GM18867 (cell line): ENCODE measurements around the gene ITSN2.
"Not testable (repeated sequence)": the region's sequence is repeated elsewhere in the genome, so short reads cannot be mapped to it uniquely, and the experiment has no call there.

Experiments
- ATAC-seq: cut with Tn5 transposase; IDR thresholded peaks from one replicate; pipeline ENCODE4 v1.9.1; 2021; ENCODE audit warnings: mild to moderate bottlenecking, moderate library complexity; ENCODE audit not compliant: unreplicated experiment

The ITSN2 gene

DNA sequence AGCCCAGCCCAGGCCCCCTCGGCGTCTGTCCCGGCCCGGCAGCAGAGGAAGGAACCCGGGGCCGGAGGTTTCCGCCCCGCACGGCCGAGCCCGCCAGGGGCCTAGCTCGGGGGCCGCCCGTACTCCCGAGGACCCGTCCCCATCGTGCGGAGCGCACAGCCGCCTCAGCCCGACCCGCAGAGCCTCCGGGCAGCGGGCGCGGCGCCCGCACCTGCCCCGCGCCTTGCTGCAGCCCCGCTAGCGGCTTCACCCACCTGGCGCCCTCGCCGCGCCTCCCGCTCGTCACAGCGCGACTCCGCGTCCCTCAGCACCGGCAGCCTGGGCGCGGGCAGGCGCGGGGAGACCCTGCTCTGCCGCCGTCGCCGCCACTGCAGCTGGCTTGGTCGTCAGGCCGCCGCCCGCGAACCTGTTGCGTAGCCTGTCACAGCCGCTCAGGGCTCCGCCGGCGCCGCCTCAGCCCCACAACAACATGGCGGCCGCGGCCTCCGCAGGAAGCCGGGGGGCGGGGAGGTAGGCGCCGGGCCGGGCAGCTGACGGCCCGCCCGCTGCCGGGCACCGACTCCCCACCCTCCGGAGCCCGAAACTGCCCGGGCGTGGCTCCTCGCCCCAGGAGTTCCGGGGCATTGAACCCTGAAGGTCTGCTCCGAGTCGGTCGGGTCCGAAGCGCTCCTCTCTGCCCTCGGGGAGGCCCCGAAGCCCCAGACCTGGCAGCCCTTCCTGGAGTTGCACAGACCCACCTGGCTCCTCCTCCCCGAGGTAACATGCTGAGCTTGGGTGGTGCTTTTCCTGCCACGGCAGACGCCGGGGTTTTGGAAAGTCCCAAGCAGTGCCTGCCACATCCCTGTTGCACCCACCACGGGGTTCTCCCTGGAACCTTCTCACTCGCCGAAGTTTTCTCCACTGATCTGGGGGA is at the start of gene ITSN2:
TSS of gene ITSN2 (minus strand) at position 487 of the 913 bp plus-strand sequence. CDS start 32,454 bp downstream, outside the sequence.
- ATAC-seq = peak; percentile 79

DNA sequence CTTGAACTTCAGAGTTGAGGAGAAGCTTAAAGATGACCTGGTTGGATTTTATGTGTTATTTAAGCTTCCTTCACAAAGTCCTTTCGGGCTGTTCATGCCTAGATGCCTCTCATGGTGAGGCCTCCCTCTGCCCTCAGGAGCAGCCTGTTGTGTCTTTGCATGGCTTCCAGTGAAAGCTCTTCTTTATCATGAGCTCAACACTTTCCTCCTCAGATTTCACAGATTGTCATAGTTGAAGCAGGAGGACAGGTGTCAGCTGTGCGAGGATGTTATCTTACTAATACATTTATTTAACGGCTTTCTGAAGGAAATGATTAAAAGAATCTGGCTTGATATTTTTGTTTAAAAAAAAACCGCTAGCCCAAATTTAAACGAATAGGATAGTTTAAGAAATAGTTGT is 48.8 kb upstream of the ITSN2 start:
- ATAC-seq = no peak

DNA sequence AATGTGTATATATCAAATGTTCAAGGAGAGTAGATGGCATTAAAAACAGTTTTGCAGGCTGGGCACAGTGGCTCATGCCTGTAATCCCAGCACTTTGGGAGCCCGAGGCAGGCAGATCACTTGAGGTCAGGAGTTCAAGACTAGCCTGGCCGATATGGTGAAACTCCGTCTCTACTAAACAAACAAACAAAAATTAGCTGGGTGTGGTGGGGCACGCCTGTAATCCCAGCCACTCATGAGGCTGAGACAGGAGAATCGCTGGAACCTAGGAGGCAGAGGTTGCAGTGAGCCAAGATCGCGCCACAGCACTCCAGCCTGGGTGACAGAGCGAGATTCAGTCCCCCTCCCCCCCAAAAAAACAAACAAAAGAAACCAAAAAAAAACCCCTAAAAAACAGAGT is 48.4 kb upstream of the ITSN2 start:
- ATAC-seq = not testable (repeated sequence)

DNA sequence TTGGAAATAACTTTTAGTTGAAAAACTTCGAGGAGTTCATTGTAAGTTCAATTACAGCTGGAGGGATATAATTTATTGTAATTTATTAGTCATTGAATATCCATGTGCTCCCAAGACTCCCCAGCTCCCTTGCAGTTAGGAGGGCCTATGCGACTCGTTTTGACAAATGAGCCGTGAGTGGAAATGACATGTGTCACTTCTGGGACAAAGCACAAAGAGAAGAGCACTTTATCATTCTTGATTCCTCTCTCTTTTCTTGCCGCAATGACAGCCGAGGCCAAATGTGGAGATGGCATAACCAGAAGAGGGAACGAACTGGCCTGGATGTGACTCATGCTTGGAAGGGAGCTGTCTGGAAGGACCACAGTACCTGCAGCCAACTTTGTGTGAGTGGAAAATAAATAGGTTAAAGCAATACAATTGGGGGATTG is 44.2 kb upstream of the ITSN2 start:
- ATAC-seq = no peak

DNA sequence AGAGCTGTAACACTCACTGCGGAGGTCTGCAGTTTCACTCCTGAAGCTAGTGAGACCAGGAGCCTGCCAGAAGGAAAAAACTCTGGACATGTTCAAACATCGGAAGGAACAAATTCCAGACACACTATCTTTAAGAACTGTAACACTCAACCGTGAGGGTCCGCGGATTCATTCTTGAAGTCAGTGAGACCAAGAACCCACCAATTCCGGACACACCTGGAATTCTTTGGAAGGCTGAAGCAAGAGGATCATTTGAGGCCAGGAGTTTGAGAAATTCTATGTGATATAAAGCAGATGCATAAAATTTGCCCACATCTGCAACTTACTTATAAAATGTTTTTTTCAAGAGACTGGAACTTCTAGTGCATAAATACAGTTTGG is 43.5 kb upstream of the ITSN2 start:
- ATAC-seq = no peak

DNA sequence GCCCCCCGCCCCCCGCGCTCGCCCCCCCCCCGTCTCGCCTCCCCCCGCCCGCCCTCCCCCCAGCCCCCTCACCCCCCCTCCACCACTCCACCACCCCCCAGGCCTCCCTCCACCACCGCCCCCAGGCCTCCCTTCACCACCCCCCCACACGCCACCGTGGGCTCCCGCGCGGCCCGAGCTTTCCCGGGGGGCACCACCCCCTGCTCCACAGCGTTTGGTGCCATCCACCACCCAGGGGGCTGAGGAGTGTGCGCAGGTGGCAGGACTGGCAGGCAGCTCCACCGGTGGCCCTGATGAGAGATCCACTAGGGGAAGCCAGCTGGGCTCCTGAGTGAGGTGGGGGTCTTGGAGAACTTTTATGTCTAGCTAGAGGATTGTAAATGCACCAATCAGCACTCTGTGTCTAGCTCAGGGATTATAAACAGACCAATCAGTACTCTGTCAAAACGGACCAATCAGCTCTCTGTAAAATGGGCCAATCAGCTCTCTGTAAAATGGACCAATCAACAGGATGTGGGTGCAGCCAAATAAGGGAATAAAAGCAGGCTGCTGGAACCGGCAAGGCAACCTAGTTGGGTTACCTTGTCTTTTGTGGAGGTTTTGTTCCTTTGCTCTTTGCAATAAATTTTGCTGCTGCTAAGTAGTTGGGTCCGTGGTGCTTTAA is 43.0 kb upstream of the ITSN2 start:
- ATAC-seq = no peak

DNA sequence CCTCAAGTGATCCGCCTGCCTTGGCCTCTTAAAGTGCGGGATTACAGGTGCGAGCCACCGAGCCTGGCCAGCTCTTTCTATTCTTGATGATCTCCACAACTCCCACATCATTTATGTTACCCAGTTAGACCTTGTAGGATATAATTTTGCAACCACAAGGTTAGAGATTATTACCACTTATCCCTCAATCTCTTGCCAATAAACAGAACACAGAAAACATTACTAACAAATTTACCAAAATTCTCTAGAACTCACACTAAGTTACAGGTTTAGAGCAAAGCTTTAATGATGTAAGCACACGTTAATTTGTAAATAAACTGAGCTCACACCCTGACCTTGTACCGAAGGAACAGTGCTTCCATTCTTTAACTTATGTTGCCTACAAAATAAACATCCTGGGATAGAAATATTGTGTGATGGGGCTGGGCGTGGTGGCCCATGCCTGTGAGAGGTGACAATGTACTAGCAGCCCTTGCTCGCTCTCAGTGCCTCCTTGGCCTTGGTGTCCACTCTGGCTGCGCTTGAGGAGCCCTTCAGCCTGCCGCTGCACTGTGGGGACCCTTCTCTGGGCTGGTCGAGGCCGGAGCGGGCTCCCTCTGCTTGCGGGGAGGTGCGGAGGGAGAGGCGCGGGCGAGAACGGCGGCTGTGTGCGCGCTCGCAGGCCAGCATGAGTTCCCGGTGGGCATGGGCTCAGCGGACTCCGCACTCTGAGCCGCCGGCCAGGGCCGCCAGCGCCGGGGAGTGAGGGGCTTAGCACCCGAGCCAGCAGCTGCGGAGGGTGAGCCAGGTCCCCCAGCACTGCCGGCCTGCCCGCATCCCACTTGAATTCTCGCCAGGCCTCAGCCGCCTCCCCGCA is 42.1 kb upstream of the ITSN2 start:
- ATAC-seq = no peak

DNA sequence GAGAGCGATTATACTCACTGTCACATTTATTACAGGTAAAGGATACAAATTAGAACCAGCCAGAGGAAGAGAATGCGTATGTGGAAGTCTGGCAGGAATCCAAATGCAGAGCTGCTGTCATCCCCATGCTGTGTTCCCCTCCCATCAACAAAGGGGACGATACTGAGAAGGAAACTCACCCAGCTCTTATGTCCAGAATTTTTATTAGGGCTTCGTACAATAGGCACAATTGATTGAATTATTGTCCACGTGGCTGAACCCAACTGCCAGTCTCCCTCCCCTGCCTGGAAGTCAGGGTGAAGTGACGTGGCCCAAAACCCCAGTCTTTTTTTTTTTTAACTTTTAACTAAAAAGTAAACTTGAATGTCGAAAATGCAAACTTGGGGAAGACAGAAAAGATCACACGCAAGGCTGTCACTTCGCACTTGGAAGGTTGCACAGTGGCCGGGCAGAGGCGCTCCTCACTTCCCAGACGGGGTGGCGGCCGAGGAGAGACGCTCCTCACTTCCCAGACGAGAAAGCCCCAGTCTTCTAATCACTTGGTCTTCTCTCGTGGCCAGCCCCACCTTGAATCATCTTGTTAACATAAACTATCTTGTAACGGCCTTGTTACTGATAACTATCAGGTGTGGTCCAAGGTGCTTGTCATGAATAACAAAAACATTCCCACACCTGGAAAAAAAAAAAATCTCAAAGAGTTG is 40.0 kb upstream of the ITSN2 start:
- no peak for ATAC-seq

DNA sequence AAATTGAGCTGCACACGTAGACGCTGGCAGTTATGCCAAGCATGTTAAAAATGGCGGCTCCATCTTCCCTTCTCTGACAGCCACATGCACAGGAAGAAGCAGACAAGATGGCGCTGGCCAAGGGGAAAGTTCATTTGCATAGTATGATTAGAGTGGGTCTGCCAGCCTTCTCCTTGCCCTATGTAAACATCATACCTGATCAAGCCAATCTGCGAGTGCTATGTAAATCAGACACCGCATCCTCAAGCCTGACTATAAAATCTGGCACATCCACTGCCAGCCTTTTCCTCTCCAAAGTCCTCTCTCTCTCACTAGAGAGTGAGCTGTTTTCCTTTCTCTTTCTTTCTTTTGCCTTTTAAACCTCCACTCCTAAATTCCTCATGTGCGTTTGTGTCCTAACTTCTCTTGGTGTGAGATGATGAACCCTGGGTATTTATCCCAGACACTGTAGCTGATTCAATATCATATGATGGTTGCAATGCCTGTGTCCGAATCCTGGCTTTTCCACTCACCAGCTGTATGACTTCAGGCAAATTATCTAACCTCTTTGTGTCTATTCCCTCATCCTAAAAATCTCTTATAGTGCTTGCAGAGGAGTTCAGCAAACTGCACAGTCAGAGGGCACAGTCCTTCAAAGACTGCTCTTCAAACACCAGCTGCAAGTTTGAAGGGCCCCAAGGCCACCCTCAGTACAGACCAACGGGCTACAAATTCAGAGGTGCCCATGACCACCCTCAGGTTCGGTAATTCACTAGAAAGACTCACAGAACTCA is 39.3 kb upstream of the ITSN2 start:
- ATAC-seq = no peak

DNA sequence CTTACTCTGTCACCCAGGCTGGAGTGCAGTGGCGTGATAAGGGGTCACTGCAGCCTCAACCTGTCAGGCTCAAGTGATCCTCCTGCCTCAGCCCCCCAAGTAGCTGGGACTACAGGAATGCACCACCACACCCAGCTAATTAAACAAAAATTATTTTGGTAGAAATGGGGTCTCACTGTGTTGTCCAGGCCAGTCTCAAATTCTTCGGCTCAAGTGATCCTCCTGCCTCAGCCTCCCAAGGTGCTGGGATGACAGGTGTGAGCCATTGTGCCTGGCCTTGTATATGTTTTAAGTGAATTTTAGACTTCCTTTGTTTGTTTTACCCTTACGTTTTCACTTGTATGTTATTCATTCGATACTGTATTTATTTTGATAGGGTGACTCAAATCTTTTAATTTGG is 34.7 kb upstream of the ITSN2 start:
- no peak for ATAC-seq

DNA sequence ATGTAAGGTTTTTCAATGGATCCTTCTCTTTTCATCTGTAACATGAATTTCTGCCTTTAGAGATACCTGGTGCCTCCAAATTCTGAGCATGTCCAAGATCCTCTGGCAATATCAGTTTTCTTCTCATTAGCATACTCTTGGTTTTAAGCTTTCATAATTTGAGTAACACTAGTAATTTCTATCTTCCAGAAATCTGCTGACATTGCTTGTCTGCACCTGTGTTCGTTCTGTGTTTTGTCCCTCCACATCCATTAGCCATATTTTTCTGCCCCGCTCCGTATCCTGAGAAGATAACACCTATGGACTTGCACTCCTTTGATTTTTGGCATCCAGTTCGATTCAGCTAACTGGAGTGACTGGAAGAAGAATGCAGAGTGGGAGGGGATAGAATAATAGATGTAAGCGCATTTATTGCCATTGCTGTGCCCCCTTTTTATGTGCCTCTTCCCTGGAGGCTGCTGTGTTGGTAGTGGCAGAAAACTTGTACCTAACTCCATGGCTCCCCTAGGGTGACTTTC is 32.3 kb upstream of the ITSN2 start:
- ATAC-seq = no peak

DNA sequence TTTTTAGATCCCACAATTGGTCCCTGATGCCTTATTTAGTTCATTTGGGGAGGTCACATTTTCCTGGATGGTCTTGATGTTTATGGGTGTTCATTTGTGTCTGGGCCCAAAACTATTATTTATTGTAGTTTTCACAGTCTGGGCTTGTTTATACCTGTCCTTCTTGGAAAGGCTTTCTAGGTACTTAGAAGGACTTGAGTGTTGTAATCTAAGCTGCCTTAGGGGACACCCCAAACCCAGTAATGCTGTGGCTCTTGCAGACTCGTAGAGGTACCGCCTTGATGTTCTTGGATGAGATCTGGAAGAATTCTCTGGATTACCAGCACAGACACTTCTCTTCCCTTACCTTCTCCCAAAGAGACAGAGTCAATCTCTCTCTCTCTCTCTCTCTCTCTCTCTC is 25.0 kb upstream of the ITSN2 start:
- ATAC-seq = no peak

DNA sequence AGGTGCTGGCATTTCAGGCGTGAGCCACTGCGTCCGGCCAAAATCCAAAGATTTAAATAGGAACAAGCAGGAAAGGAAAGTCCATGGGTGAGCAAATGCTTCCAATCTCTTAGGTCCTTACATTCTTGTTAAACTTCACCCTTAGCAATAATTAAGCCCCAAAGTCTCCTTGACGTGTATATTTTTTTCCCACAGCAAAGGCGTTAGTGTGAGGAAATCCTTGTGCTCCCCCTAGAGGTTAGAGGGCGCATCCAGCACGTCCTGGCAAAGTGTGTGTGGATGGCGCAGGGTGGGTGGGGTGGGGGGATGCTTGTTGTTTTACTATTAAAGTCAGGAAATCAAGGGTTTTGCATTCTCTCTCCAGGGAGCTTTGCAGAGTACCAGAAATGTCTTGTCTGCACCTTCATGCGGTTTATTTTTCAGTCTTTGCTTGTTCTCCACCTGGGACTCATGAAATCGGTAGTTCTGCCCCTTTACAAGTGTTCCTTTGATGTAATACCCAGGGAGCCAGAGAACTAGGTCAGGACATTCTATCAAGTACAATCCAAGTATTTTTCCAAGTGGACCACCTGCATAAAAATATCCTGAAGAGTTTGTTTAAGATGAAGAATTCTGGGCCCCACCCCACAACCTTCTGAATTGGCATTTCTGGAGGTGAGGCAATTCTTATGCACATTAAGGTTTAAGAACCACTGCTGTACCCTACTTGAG is 22.2 kb upstream of the ITSN2 start:
- ATAC-seq = no peak

DNA sequence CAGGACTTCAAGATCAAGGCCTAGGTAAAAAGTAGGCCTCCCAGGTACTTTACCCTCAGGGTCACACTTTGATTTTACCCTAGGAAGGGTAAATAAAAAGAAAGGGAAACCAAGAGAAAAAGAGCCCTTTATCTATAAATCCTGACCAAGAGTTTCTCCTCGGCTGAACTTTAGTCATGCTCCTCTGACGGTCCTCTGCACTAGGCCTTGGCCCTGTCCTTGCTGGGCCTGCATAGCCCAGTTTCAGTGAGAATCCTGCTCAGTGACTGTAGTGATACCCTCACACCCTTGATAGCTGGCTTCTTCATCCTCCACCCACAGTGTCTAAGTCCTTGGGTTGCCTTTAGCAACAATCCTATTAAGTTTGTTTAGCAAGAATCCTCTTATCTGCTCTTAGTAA is 20.5 kb upstream of the ITSN2 start:
- ATAC-seq = no peak

DNA sequence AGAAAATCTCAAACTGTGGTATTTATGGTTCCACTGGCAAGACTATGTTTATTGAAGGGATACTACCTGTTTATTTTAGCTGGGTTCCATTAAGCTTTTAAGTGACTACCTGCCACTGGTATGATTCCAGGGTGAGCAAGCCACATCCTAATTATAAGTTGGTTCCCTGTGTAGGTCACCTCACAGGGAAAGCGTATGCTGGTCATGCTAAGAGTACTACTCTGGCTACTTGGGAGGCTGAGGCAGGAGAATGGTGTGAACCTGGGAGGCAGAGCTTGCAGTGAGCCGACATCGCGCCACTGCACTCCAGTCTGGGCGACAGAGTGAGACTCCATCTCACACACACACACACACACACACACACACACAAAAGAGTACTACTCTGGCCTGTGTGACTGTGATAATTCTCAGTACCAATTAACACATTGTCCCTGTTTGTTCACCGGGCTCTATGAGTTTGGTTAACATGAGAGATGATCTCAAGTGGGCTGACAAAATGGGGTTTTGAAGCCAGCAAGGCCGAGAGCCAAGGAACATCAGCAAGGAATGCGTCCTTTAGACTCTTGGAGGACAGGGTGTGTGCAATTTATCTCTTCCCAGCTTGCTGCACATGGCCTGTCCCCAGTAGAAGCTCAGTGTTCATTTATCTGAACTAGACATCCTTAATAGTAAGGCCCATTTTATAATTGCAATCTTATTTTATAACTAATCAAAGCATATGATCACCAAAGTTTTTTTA is 15.2 kb upstream of the ITSN2 start:
- ATAC-seq = no peak

DNA sequence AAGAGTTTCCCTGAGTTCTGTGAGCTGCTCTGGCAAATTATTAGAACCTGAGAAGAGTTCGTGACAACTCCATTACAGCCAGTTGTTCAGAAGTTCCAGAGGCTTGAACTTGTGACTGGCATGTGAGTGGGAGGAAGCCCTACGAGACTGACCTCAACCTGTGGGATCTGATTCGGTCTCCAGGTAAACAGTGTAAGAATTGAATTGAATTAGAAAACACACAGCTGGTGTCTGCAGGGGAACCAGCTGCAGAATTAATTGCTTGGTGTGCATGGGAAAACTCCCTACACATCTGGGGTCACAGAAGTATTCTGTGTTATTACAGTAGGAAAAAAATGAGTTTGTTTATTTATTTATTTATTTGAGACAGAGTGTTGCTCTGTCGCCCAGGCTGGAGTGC is 14.0 kb upstream of the ITSN2 start:
- no peak for ATAC-seq

DNA sequence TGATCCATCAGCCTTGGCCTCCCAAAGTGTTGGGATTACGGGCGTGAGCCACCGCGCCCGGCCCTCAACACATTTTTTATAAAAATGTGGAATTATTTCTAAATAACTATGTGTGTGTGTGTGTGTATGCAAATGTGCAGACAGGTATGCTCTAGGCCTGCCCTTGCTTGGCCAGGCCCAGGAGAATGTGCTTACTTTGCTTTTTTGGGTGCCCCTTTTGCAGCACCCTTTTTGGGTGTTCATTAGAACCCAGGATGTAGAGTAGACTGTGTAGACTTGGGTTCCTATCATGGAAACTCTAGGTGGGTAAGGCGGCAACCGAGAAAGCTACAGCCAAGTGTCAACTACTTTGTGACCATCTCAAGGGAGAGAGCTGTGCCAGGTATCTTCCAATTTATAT is 11.7 kb upstream of the ITSN2 start:
- ATAC-seq = no peak

DNA sequence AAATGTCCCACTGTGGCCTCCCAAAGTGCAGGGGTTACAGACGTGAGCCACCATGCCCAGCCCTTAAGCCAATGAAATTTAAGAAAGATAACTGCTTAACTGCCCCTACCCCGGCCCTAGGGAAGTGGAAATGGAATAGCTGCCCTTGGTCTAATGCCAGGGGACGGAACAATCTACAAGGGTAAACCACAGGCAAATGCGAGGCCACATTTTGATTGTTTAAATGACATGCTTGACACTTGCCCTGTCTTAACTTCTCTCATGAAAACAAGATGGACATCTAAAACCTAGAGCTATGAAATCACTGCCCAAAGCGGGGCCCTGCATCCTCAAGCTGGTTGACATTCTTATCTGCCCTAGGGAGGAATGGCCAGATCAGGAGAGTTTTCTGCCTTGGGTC is 5.5 kb upstream of the ITSN2 start:
- ATAC-seq = no peak
